ENCODE measurements around the gene SEMA4B. TPM values are rescaled to one million over a fixed set of nuclear protein-coding genes. Genes with fewer than 3 reads are reported as not detected.
A peak's percentile ranks its signal among the peaks of the same experiment; 100 is the strongest.

SEMA4B gene
- polyA plus RNA-seq, 3 donors, result 13.2 to 65.0 (median 22.0) TPM

GRCh38 chr15:90181776-90182175 lies 19.4 kb upstream of the SEMA4B start:
- H3K27ac Mint-ChIP-seq, result no peak overlapping the region
- no peak for DNase-seq
- H3K9me3 Mint-ChIP-seq, result peaks cover 0 to 4% (median 0%) of the 10 kb centered on the region in 7 donors
- TF ChIP-seq CTCF (IDR thresholded peaks at IDR 0.05), result no peak
- H3K79me2 ChIP-seq (ENCODE audit: insufficient read depth, low read length), result peaks cover 20% of the 10 kb centered on the region
- H3K4me3 Mint-ChIP-seq, result no peak overlapping the region
- H3K9me3 ChIP-seq (replicated peaks in 1 of 2; ENCODE audit: control insufficient read depth in 1 of 2, insufficient read depth in 1 of 2, low read length in 2 of 2), result no peaks in the 10 kb centered on the region
- H3K27ac ChIP-seq (ENCODE audit: low read depth in 1 of 2, low read length in 2 of 2), result no peak overlapping the region
- H3K4me2 ChIP-seq (replicated peaks; ENCODE audit: extremely low read depth, low read length, poor library complexity, severe bottlenecking), result no peak overlapping the region
- peaks cover 47% of the 10 kb centered on the region for H3K4me1 Mint-ChIP-seq
- peaks cover 39 to 63% of the 10 kb centered on the region in 2 donors for H3K4me1 ChIP-seq (ENCODE audit: control insufficient read depth in 1 of 2, insufficient read depth in 2 of 2, low read length in 2 of 2)
- 50% methylated on average over 2 of the region's 2 CpGs for WGBS (ENCODE audit: insufficient coverage)
- H3K9ac ChIP-seq (ENCODE audit: insufficient read depth, low read length, poor library complexity, severe bottlenecking), result no peak overlapping the region
- no peaks in the 10 kb centered on the region for H3K27me3 ChIP-seq (ENCODE audit: control insufficient read depth in 2 of 2, insufficient read depth in 2 of 2, low read length in 2 of 2)
- H2AFZ ChIP-seq (ENCODE audit: insufficient read depth, low read depth, low read length, poor library complexity, severe bottlenecking), result no peak overlapping the region
- H3K27me3 Mint-ChIP-seq (ENCODE audit: low read depth in 3 of 3), result peaks cover 4 to 12% (median 7%) of the 10 kb centered on the region in 3 donors
- H3K36me3 Mint-ChIP-seq, result peaks cover 0 to 3% of the 10 kb centered on the region in 2 donors
- H3K36me3 ChIP-seq (replicated peaks in 1 of 2; ENCODE audit: control insufficient read depth in 1 of 2, insufficient read depth in 2 of 2, low read length in 2 of 2), result no peaks in the 10 kb centered on the region
- H4K20me1 ChIP-seq (ENCODE audit: insufficient read depth, low read length), result peaks cover 10% of the 10 kb centered on the region
- no peak overlapping the region for H3K4me3 ChIP-seq (replicated peaks in 1 of 3; ENCODE audit: low read depth in 2 of 3, low read length in 3 of 3)
- intact Hi-C loops (cut with micrococcal nuclease), result no loop called here

GRCh38 chr15:90184119-90184785 lies 16.9 kb upstream of the SEMA4B start:
- H3K9me3 Mint-ChIP-seq, result peaks cover 0 to 6% (median 0%) of the 10 kb centered on the region in 7 donors
- H3K27ac ChIP-seq (ENCODE audit: low read depth in 1 of 2, low read length in 2 of 2), result peak overlapping the region in 1 of 2 donors; percentile 75

More at GRCh38 chr15:90184119-90184785, 16.9 kb upstream of the SEMA4B start:
- Mint-ChIP-seq H3K4me1 (peaks cover 54% of the 10 kb centered on the region), H3K36me3 (peaks cover 3% of the 10 kb centered on the region in 2 donors), H3K27me3 (ENCODE audit: low read depth in 3 of 3) (peaks cover 3 to 9% (median 7%) of the 10 kb centered on the region in 3 donors), H3K4me3 (peak overlapping the region; percentile 71 to 72), H3K27ac (peak overlapping the region in 4 of 7 donors; percentile 25 to 63 (median 38))
- no peak for DNase-seq
- no peaks in the 10 kb centered on the region for H3K36me3 ChIP-seq (replicated peaks in 1 of 2; ENCODE audit: control insufficient read depth in 1 of 2, insufficient read depth in 2 of 2, low read length in 2 of 2)
- H3K27me3 ChIP-seq (ENCODE audit: control insufficient read depth in 2 of 2, insufficient read depth in 2 of 2, low read length in 2 of 2), result no peaks in the 10 kb centered on the region
- peak overlapping the region; percentile 73 to 91 (median 90) for H3K4me3 ChIP-seq (replicated peaks in 1 of 3; ENCODE audit: low read depth in 2 of 3, low read length in 3 of 3)
- H3K9me3 ChIP-seq (replicated peaks in 1 of 2; ENCODE audit: control insufficient read depth in 1 of 2, insufficient read depth in 1 of 2, low read length in 2 of 2), result no peaks in the 10 kb centered on the region
- H3K4me1 ChIP-seq (ENCODE audit: control insufficient read depth in 1 of 2, insufficient read depth in 2 of 2, low read length in 2 of 2), result peaks cover 50 to 70% of the 10 kb centered on the region in 2 donors
- intact Hi-C loops (cut with micrococcal nuclease), result no loop called here
- H4K20me1 ChIP-seq (ENCODE audit: insufficient read depth, low read length), result peaks cover 21% of the 10 kb centered on the region
- peak overlapping the region; percentile 75 for H3K9ac ChIP-seq (ENCODE audit: insufficient read depth, low read length, poor library complexity, severe bottlenecking)
- peak overlapping the region; percentile 91 for H3K4me2 ChIP-seq (replicated peaks; ENCODE audit: extremely low read depth, low read length, poor library complexity, severe bottlenecking)
- WGBS (ENCODE audit: insufficient coverage), result 50% methylated on average over 20 of the region's 27 CpGs
- H2AFZ ChIP-seq (ENCODE audit: insufficient read depth, low read depth, low read length, poor library complexity, severe bottlenecking), result peak overlapping the region; percentile 72
- TF ChIP-seq CTCF (IDR thresholded peaks at IDR 0.05), result no peak
- H3K79me2 ChIP-seq (ENCODE audit: insufficient read depth, low read length), result peaks cover 36% of the 10 kb centered on the region
